ENCODE results near the gene ODAM.
"Not testable (repeated sequence)": the region's sequence is repeated elsewhere in the genome, so short reads cannot be mapped to it uniquely, and the experiment has no call there.

The ODAM gene

DNA sequence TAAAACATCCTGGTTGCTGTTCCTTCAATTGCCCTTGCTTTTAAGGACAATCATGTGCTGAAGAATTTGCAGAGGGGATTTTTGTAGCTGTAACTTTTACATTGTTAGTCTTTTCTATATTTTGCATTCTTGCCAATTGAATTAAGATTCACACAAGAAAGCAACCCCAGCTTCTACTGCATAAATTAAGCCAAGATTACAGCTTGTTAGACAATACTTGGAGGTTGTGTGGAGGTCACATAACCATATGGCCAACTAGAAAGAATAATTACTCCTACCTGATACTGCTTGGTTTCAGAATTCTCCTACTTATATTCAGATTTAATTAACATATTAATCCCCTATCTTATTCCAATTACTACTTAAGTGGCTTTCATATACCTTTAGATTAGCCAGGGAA lies 26.3 kb downstream of the ODAM start:
- not testable (repeated sequence) for DNase-seq (ENCODE audit: low spot score)

DNA sequence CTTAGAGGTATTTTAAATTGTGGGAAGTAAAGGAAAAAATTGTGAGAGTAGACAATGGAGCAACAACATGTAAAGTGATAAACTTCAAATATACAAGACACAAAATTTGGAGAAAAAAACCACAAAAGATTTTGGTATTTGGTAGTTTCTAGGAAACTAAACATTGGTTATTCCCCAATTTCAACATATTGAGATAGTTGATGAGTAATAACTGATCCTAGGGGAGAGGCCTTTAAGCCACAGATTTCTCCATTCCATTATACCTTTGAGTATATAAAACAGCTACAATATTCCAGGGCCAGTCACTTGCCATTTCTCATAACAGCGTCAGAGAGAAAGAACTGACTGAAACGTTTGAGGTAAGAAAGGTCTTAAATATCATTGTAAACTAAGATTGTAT lies 30.3 kb downstream of the ODAM start, which contains the start of gene FDCSP:
Gene FDCSP, plus strand, starts transcription at position 301 of the 400 bp plus-strand sequence. CDS start 5,071 bp downstream, outside the sequence.
- DNase-seq (ENCODE audit: low spot score), result no peak

DNA sequence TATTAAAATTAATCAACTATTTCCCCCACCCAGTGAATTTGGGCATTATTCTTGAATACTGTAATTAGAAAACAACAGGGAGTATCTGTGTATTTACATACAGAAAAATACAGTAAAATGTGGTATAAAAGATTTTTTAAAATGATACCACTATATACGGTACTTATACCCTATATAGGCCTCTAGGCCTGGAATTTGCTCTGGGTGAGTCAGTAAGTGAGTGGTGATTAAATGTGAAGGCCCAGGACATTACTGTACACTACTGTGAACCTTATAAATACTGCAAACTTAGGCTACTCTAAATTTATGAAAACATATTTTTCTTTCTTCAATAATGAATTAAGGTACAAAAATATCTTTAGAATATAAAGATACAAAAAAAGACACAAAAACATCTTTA lies 40.6 kb downstream of the ODAM start:
- DNase-seq (ENCODE audit: low spot score), result no peak

DNA sequence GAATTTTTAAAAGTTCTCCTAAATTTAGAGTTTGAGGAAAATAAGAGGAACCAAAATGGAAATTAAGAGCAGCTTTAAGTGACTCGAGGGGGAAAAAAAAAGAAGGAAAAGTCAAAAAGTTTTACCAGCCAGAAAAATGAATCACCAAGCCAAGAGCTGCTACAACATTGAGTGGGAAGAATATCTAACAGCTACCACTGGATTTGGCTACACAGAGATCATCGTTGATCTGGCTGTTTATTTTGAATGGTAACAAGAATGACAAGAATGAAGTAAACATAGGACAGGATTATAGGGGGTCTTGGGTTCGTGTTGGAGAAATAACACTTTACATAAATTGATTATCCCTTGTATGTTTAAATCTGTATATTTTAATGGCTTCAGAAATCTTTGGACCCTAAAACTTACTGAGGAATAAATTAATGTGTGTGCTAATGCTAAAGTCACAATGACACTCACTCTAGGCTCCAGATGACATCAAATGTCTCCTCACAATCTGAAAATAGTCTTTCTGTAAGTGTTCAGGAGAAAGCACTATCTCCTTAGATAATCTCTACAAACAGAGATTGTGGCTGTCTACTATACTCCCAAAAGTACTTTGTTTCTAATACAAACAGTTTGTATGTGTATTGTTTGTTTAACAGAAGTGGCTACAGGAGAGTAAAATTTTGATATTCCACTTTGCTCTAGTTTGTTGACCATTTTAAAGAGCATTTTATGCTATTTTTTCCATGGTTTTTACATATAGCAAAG lies 43.8 kb downstream of the ODAM start:
- DNase-seq (ENCODE audit: low spot score), result no peak

DNA sequence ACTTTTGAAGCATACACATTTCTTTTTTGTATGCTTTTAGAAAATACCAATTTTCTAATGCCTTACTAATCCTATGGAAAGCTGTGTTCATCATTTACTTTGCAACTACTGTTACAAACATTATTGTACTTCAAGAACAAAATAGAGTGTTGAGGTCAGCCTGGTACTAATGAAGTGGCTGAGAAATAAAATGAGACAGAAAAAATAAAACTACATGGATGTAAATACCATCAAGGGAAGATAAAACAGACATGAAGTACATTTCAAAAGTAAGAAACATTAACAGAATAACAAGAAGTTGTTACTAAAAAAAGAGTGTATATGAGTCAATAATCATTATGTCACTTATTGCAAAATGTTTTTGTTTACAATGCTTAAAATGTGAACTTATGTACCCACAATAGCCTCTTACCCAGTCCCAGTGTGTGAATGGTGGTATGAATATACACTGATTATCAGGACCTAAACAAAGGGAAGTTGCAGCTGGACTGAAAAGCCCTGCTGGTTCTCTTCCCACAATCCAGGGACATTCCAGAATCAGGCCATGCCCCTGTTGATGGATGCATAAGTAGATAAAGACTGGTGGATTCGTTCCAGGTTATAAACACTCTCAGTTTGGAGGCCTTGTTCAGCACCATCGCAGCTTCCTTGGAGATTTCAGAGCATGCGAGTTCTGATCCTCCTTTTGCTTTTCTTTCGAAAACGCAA lies 44.5 kb downstream of the ODAM start:
- no peak for DNase-seq (ENCODE audit: low spot score)

DNA sequence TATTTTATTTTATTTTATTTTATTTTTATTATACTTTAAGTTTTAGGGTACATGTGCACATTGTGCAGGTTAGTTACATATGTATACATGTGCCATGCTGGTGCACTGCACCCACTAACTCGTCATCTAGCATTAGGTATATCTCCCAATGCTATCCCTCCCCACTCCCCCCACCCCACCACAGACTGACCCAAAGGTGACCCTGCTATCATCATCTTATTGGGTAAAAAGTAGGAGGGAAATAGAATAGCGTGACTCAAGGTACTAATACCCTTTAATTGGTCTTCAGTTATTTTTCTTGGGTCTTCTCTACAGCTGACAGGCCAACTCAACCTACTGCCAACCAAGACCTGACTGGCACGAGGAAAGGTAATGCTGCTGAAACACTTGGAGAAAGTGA lies 46.8 kb downstream of the ODAM start, which contains the start of gene CSN3:
Gene CSN3, plus strand, starts transcription at position 301 of the 400 bp plus-strand sequence. CDS start 2,223 bp downstream, outside the sequence.
- DNase-seq (ENCODE audit: low spot score), result not testable (repeated sequence)

DNA sequence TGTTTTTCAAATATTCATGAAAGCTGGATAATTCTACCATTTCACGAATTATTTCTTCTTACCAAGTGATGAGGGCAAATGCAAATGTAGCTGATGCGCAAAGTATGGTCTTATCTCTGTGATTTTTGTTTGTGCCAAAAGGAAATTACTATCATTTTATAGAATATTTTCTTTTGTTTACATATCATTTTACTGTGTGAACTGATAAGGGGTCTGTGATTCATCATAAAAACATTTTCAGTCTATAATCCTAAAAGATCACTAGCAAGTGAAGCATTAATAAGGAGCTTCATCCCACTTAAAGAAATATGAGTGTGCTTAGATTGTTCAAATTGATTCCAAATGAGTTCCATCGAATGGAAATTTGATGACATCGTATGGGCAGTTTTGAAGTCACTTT lies 47.6 kb downstream of the ODAM start:
- DNase-seq (ENCODE audit: low spot score), result no peak

DNA sequence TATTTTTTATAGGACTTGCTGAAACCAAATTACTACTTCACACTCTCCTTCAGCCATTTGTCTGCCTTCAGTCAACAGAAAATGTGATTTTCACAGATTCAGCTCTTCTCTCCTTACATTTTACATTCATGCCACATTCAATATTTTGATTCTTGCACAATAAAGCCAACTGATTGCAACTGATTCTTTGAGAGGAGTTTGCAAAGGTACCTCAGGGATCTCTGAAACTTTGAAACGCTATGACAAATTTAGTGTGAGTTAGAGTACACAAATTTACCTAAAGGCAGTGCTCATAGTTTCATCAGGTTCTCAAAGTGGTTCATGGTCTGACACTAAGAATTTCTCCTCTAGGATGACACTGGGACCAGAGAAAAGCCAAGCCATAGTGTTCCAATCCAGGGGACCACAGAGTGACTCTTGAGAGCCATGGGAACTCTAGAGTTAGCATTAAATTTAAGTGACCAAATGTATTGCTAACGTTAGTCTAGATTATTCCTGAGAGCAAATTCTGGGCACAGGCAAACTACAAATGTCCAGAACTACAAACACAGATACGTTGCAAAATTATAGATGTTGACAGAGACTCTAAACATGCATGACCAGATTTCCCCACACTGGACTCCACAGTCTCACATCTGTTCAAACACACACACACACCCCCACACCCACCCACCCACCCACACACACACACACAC lies 55.9 kb downstream of the ODAM start:
- DNase-seq (ENCODE audit: low spot score), result no peak

DNA sequence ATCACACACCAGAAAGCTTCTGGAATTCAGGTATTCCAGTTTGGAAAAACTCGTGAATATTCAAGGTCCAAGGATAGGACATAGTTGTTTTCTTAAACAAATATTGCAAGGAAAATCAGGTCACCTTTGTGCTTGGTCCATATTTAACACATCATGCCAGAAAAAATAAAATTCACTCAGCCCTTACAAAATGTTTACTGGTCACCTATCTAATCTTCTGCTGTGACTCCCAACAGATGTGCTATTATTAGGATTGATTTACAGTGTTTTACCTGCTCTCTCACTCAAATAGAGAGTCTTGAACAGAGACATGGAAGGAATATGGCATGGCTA lies 56.4 kb downstream of the ODAM start:
- DNase-seq (ENCODE audit: low spot score), result no peak
